GM18520 (cell line): ENCODE results near the gene DOC2B.
"Not testable (repeated sequence)": the region's sequence is repeated elsewhere in the genome, so short reads cannot be mapped to it uniquely, and the experiment has no call there.

Experiments
- ATAC-seq: cut with Tn5 transposase; IDR thresholded peaks from one replicate; pipeline ENCODE4 v1.9.1; 2021; ENCODE audit not compliant: unreplicated experiment

Gene DOC2B

GRCh38 chr17:181245-182049, at the start of gene DOC2B:
TSS of gene DOC2B (minus strand) at chr17:181650. CDS start at chr17:181479, 171 bp downstream.
- no peak for ATAC-seq

GRCh38 chr17:230395-230770, 48.9 kb upstream of the DOC2B start:
- ATAC-seq = no peak

- ATAC-seq = no peak
These were observed 48.4 kb upstream of the DOC2B start for GRCh38 chr17:229709-230394.

- ATAC-seq = no peak
These were observed 47.7 kb upstream of the DOC2B start for GRCh38 chr17:228951-229708.

GRCh38 chr17:227946-228615, 46.6 kb upstream of the DOC2B start:
- ATAC-seq = no peak

- ATAC-seq = no peak
These were observed 45.9 kb upstream of the DOC2B start for GRCh38 chr17:227078-227945.

- ATAC-seq = no peak
These were observed 44.9 kb upstream of the DOC2B start for GRCh38 chr17:226108-227077.

- no peak for ATAC-seq
These were observed 44.1 kb upstream of the DOC2B start for GRCh38 chr17:225551-225950.

- ATAC-seq = not testable (repeated sequence)
These were observed 43.1 kb upstream of the DOC2B start for GRCh38 chr17:224576-224975.

GRCh38 chr17:223723-224471, 42.4 kb upstream of the DOC2B start:
- ATAC-seq = no peak

- ATAC-seq = no peak
These were observed 40.7 kb upstream of the DOC2B start for GRCh38 chr17:222172-222571.

GRCh38 chr17:219696-220095, 38.2 kb upstream of the DOC2B start:
- ATAC-seq = no peak

- no peak for ATAC-seq
These were observed 37.1 kb upstream of the DOC2B start for GRCh38 chr17:218432-219110.

GRCh38 chr17:216625-217024, 35.2 kb upstream of the DOC2B start:
- ATAC-seq = no peak

- not testable (repeated sequence) for ATAC-seq
These were observed 34.4 kb upstream of the DOC2B start for GRCh38 chr17:215563-216478.

GRCh38 chr17:214881-215331, 33.5 kb upstream of the DOC2B start:
- ATAC-seq = no peak
